PC-3 (cell line): ENCODE measurements around the gene PRKX.

Experiments used
- CTCF ChIP-seq: fragments of 300-600 bp; sonication (generic); conservative IDR thresholded peaks from 2 replicates; pipeline ENCODE4 v1.5.1; 2017; ENCODE audit warnings: antibody characterized with exemption, low read depth, mild to moderate bottlenecking, low read length
- EZH2phosphoT487 ChIP-seq: fragments of 300-600 bp; sonication (generic); IDR thresholded peaks from 2 replicates; pipeline ENCODE4 v1.6.1; 2018; ENCODE audit warnings: mild to moderate bottlenecking, antibody characterized with exemption, low read length, borderline replicate concordance

DNA sequence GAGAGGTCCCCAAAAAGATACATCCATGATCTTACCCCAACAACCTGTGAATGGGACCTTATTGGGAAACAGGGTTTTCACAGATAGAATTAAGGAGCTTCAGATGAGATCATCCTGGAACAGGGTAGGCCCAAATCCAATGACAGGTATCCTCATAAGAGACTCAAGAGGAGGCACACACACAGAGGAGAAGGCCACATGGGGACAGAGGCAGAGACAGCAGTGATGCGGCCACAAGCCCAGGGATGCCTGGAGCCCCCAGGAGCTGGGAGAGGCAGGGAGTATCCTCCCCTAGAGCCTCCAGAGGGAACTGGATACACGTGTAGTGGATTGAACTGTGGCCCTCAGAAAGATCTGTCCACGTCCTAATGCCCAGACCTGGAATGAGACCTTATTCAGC, 82.3 kb downstream of the PRKX start:
- no peak for TF ChIP-seq CTCF
- no peak for TF ChIP-seq EZH2phosphoT487
